Heart left ventricle (tissue), 13 donors: ENCODE results near the gene PTGIS.

Experiments used
- POLR2A ChIP-seq, 2 donors: fragments of 450-650 bp; IDR thresholded peaks; one replicate each; pipeline ENCODE4 v1.6.1; 2017; ENCODE audit warnings: antibody characterized with exemption in 2 of 2, mild to moderate bottlenecking in 2 of 2, moderate library complexity in 2 of 2
- TF ChIP-seq, protein P1 (sequence below), 12 donors: fragments of 200-600 bp; sonication (generic) in 4 of 12; IDR thresholded peaks; one replicate each; pipeline versions ENCODE4 v1.5.0 to v1.8.0; 2018 to 2022; ENCODE audit warnings: antibody characterized with exemption in 12 of 12, mild to moderate bottlenecking in 5 of 12
- donor health status: ischemic (EF 13 %, LVEDD 7.1; RV severe dilation, severe dysfunction).
- donor health status: DM: no; HTN: yes; CAD: no.
- donor health status: DM: no; HTN: no; CAD: no.
- donor health status: ischemic (EF 25% LVEDD 6.9; RV normal size, moderate dysfunction).
- donor health status: ischemic (EF 25% LVEDD 5.7; RV mildly dilated, moderate dysfunction).
- donor health status: ischemic (EF 35%, LVEDD 5.7; RV mildly dilated, moderate dysfunction).
- donor health status: nonischemic (EF 11% LVEDD 7.7; RV severe dilation, severe dysfunction).
- donor health status: DM: yes; HTN: yes; CAD: no.
- donor health status: PGD.
- donor health status: ischemic (EF 29% LVEDD 5.4; RV normal size, mild dysfunction).
- donor health status: nonischemic (EF 23%, LVEDD 6.1; RV moderate dilation, normal function).

DNA sequence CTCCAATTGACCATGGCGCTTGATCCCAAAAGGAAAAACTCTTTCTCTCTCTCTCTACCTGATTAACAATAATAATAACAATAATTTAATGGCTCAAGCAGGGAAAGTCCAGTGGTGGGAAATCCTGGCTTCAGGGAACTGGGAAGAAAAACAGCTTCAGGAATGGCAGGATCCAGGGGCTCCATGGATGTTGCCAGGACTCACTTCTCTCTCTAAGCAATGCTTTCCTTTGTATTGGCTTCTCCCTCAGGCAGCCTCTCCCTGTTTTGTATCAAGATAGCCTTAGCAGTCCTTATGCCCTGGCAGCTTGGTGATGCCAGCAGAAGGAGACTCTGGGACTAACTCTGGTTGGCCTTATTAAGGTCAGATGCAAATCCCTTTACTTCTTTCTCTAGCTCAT is 13.5 kb upstream of the PTGIS start:
- TF ChIP-seq, protein P1, sequence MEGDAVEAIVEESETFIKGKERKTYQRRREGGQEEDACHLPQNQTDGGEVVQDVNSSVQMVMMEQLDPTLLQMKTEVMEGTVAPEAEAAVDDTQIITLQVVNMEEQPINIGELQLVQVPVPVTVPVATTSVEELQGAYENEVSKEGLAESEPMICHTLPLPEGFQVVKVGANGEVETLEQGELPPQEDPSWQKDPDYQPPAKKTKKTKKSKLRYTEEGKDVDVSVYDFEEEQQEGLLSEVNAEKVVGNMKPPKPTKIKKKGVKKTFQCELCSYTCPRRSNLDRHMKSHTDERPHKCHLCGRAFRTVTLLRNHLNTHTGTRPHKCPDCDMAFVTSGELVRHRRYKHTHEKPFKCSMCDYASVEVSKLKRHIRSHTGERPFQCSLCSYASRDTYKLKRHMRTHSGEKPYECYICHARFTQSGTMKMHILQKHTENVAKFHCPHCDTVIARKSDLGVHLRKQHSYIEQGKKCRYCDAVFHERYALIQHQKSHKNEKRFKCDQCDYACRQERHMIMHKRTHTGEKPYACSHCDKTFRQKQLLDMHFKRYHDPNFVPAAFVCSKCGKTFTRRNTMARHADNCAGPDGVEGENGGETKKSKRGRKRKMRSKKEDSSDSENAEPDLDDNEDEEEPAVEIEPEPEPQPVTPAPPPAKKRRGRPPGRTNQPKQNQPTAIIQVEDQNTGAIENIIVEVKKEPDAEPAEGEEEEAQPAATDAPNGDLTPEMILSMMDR (IDR thresholded peaks at IDR 0.05), result no peak
- no peak for TF ChIP-seq POLR2A (IDR thresholded peaks at IDR 0.05)
